Measurements from ENCODE around the gene PRSS53.

GRCh38 chr16:31072540-31073141 is 16.1 kb downstream of the PRSS53 start:
- TF ChIP-seq POLR2A (IDR thresholded peaks at IDR 0.05) (no peak), CTCF (IDR thresholded peaks at IDR 0.05) (no peak)

All from heart left ventricle (tissue), 13 donors.